Measurements from ENCODE around the gene NHLH2. TPM values are rescaled to one million over a fixed set of nuclear protein-coding genes. Genes with fewer than 3 reads are reported as not detected.

The NHLH2 gene
- total RNA-seq, 2 experiments from 2014 or later: not detected

DNA sequence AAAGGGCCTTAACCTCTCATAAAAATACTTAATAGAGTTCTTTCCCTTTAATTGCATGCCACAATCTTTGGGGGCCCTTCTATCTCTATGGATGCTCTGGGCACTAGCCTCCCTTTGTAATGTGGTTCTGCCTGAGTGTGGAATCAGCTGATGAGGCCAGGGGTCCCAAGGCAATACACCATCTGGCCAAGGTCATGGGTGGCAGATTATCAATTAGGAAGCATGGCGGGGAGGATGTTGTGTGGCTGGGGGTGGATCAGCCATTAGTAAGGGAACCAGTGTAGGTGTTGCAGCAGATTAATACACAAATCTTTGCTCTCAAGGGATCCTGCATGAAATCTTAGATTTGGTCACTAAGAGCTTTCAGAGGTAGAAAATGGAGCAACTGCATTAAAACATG is 35.3 kb downstream of the NHLH2 start:
- no peaks in the 10 kb centered on the region for H3K36me3 Mint-ChIP-seq
- no peak overlapping the region for H3K27ac Mint-ChIP-seq
- no peak overlapping the region for H3K4me3 Mint-ChIP-seq
- DNase-seq (no peak), ATAC-seq (ENCODE audit: low read depth) (no peak)
- peaks cover 17% of the 10 kb centered on the region for H3K27me3 Mint-ChIP-seq
- no peaks in the 10 kb centered on the region for H3K9me3 Mint-ChIP-seq
- no peaks in the 10 kb centered on the region for H3K4me1 Mint-ChIP-seq
- POLR2A ChIA-PET: no interaction called here

DNA sequence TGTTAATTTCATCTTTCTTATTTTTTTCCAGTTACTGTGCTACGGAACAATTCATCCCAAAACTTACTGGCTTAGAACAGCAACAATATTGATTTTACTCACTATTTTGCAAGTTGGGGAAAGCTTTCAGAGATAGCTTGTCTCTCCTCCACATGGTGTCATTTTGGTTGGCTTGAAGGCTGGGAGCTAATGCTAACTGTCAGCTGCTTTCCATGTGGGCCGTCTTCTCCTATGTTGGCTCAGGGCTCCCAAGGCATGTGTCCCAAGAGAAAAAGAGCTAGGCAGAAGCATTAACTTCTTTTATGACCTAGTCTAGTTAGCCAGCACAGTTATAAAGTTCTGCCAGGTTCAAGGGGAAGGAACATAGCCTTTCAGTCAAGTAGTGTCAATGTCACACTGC is 38.5 kb downstream of the NHLH2 start:
- DNase-seq: no peak
- H3K27me3 Mint-ChIP-seq: peaks cover 17% of the 10 kb centered on the region
- POLR2A ChIA-PET: no interaction called here

DNA sequence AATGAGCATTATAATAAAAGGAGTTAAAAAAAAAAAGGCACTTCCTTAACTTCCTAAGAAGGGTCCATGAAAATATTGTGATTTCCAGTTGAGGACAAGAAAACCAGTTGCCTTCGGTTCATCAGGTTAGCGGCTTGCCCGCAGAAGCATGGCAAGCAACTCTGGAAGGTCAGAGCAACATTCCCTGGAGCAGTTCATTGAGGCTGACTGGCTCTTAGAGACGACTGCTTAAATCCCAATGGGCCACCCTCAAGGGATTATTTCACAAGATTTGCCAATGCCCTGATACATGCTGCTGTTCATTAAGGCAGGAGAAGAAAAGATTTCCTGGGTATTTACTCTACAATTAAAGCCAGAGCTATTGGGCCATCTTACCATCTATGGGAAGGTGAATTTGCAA is 43.4 kb downstream of the NHLH2 start:
- Mint-ChIP-seq H3K4me1 (no peaks in the 10 kb centered on the region), H3K9me3 (no peaks in the 10 kb centered on the region), H3K27ac (no peak overlapping the region), H3K36me3 (no peaks in the 10 kb centered on the region), H3K4me3 (no peak overlapping the region), H3K27me3 (peaks cover 23% of the 10 kb centered on the region)
- ATAC-seq (ENCODE audit: low read depth) (no peak), DNase-seq (no peak)
- POLR2A ChIA-PET: no interaction called here

More for the DNA sequence above, 38.5 kb downstream of the NHLH2 start:
- H3K9me3 Mint-ChIP-seq: no peaks in the 10 kb centered on the region
- H3K4me3 Mint-ChIP-seq: no peak overlapping the region
- no peak for ATAC-seq (ENCODE audit: low read depth)
- no peak overlapping the region for H3K27ac Mint-ChIP-seq
- no peaks in the 10 kb centered on the region for H3K4me1 Mint-ChIP-seq
- H3K36me3 Mint-ChIP-seq: no peaks in the 10 kb centered on the region

DNA sequence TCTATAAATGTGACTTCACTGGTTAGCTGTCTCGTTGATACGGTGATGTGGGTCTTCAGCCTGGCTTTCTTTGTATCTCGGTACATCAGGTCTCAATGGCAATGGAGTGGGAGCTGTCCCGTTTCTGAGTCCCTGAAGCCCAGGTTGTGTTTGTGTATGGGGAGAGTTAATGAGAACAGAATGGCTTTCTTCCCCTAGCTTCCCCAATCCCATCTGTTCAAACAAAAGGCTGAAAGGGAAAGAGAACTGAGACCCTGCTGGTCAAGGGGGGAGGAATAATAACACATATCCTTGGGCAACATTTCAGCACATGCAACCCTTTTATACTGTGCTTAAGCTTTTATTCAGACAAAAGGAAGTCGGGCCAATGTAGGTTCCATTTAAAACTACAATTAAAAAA is 44.0 kb downstream of the NHLH2 start:
- Mint-ChIP-seq H3K4me1 (no peaks in the 10 kb centered on the region), H3K36me3 (no peaks in the 10 kb centered on the region), H3K27ac (no peak overlapping the region), H3K4me3 (no peak overlapping the region), H3K9me3 (no peaks in the 10 kb centered on the region), H3K27me3 (peaks cover 21% of the 10 kb centered on the region)
- ATAC-seq (ENCODE audit: low read depth): no peak
- DNase-seq: no peak
- POLR2A ChIA-PET: no interaction called here

DNA sequence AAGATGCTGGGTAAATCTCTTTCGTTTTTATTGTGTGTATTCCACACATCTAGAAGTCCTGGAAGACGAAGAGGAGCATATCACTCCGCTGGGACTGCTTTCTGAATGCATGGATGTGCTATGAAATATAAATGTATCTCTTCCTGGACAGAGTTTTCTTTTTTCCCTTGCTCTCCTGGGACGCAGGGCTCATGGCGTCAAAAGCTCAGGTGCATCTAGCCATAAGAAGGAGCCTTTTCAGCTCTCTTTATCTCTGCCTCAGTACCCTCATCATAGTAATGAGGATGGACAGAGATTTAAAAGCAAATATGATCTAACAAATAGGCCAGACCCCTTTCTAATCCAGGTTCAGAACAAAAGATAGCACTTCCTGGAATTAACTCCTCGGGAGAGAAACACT is 44.9 kb downstream of the NHLH2 start:
- H3K9me3 Mint-ChIP-seq: no peaks in the 10 kb centered on the region
- POLR2A ChIA-PET: no interaction called here
- H3K4me1 Mint-ChIP-seq: no peaks in the 10 kb centered on the region
- H3K27me3 Mint-ChIP-seq: peaks cover 17% of the 10 kb centered on the region
- no peak overlapping the region for H3K27ac Mint-ChIP-seq
- no peak overlapping the region for H3K4me3 Mint-ChIP-seq
- H3K36me3 Mint-ChIP-seq: no peaks in the 10 kb centered on the region
- no peak for DNase-seq
- ATAC-seq (ENCODE audit: low read depth): no peak

DNA sequence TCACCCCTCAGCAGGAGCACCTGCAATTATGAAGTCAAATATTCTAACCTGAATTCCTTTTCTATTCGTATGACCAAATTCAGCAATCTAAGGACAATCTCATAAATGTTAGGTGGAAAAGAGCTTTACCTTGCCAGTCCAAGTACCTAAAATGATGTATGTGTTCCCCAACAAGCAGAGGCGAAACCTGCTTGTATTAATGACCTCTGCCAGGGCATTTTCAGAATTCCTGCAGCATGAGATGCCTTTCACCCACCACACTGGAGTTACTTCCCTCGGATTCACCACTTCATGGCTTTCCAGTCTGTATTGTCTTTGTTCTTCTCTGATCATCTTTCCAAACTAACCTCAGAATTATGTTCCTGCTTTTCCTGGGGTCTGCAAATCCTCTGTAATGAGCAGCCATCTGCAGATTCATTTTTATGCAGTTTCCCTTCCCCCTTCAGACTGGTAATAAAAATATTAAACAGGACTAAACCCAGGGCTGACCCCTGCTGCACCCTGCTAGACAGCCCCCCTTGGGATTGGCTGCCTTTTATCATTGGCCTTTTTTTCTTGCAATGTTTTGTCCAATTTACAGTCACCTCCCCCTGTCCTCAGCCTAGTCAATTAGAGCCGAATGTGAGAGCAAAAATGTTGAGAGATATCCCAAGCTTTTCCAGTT is 45.8 kb downstream of the NHLH2 start:
- Mint-ChIP-seq H3K27ac (no peak overlapping the region), H3K4me1 (no peaks in the 10 kb centered on the region), H3K36me3 (no peaks in the 10 kb centered on the region), H3K27me3 (peaks cover 17% of the 10 kb centered on the region), H3K4me3 (no peak overlapping the region), H3K9me3 (no peaks in the 10 kb centered on the region)
- no peak for ATAC-seq (ENCODE audit: low read depth)
- DNase-seq: no peak
- POLR2A ChIA-PET: no interaction called here

DNA sequence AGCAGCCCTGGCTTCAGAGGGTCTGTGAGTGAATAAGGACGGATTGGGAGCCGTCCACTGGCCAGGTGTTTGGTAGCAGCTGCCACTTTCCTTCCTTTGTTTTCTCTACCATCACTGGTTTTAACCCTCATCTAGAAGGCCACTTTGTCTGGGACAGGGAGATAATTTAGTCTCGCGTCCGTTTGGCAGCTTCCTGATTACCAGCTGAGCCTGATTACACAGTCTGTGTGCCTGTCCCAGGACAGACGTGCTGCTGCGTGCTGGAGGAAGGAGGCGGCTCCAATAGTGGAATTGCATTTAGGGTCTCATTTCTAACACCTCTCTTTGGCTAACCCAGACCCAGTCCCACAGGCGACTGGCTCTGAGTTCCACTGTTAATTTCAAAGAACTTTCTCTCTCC is 47.8 kb downstream of the NHLH2 start:
- ATAC-seq (ENCODE audit: low read depth) (no peak), DNase-seq (no peak)
- no peak overlapping the region for H3K27ac Mint-ChIP-seq
- no peaks in the 10 kb centered on the region for H3K4me1 Mint-ChIP-seq
- H3K4me3 Mint-ChIP-seq: no peak overlapping the region
- POLR2A ChIA-PET: no interaction called here
- H3K36me3 Mint-ChIP-seq: no peaks in the 10 kb centered on the region
- H3K27me3 Mint-ChIP-seq: peaks cover 31% of the 10 kb centered on the region
- H3K9me3 Mint-ChIP-seq: no peaks in the 10 kb centered on the region

DNA sequence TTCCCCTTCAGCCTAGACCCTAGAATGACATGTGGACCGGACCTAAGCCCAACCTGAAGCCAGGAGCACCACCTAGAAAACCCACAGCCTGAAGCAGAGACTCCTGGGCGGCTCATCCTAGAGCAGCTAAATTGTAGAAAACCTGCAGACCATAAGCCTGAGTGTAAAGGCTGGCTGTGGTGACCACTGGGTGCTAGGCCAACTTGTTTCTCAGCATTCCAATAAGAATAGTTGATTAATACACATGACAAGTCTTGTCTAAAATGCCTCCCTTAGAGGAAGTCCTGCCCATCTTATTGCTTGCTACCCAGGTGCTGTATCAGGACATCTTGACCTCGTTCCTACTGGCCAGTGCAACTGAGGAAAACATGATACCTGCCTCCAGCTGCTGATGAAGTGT is 49.1 kb downstream of the NHLH2 start:
- Mint-ChIP-seq H3K9me3 (no peaks in the 10 kb centered on the region), H3K27me3 (peaks cover 36% of the 10 kb centered on the region), H3K4me1 (no peaks in the 10 kb centered on the region), H3K36me3 (no peaks in the 10 kb centered on the region), H3K27ac (no peak overlapping the region), H3K4me3 (no peak overlapping the region)
- DNase-seq: no peak
- POLR2A ChIA-PET: no interaction called here
- no peak for ATAC-seq (ENCODE audit: low read depth)

DNA sequence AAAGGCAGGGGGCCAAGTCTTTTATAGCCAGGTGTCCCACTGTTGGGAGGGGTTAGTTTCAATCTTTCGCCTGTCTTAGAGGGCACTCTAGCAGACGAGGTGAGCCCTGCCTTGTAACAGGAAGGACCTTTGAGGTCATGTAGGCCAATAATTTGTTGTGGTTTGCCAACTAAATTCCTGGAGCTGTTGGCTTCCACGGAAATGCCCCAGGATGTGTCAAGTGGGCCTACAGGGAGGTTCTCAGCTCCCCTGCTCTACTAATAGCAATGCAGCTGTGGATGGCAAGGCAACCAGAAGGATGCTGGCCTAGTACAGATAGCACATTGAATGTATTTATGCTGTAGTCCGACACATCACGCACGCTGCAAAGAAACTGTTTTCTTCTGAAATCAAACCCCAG is 50.1 kb downstream of the NHLH2 start:
- POLR2A ChIA-PET: no interaction called here
- ATAC-seq (ENCODE audit: low read depth): no peak
- no peak for DNase-seq
- H3K27ac Mint-ChIP-seq: no peak overlapping the region
- H3K27me3 Mint-ChIP-seq: peaks cover 32% of the 10 kb centered on the region
- H3K4me1 Mint-ChIP-seq: no peaks in the 10 kb centered on the region
- no peak overlapping the region for H3K4me3 Mint-ChIP-seq
- no peaks in the 10 kb centered on the region for H3K36me3 Mint-ChIP-seq
- H3K9me3 Mint-ChIP-seq: no peaks in the 10 kb centered on the region

DNA sequence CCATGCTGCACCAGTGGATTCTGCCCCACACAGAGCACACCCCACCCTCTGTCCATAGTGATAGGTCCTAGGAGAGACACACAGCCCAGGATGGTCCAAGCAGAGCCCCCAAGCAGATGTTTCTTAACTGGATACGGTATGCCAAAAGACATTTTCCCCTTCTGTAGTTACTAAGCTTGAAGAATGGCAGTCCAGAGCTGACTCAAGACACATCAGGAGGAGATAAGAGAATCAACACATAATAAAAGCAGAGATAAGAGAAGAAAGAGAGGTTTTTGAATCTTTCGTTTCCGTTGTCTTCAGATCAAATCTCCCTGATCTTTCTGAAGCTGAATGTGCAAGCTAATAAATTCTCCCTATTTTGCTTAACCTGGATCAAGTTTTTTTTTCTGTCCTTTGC is 50.6 kb downstream of the NHLH2 start:
- no peak overlapping the region for H3K27ac Mint-ChIP-seq
- no peaks in the 10 kb centered on the region for H3K9me3 Mint-ChIP-seq
- no peak for ATAC-seq (ENCODE audit: low read depth)
- no peaks in the 10 kb centered on the region for H3K4me1 Mint-ChIP-seq
- POLR2A ChIA-PET: no interaction called here
- no peak overlapping the region for H3K4me3 Mint-ChIP-seq
- no peaks in the 10 kb centered on the region for H3K36me3 Mint-ChIP-seq
- DNase-seq: no peak
- peaks cover 31% of the 10 kb centered on the region for H3K27me3 Mint-ChIP-seq

Other genes with a start within 250 kb of the NHLH2 start
- gene VANGL1, start 199.2 kb downstream of the NHLH2 start, total RNA-seq: 1 to 10 TPM; 7.6 to 8.6 TPM
- gene CASQ2, start 72.4 kb downstream of the NHLH2 start, total RNA-seq: not detected
- gene SLC22A15, start 135.4 kb upstream of the NHLH2 start, total RNA-seq: 1 to 10 TPM; 1.4 to 1.6 TPM

Measured in activated naive CD8-positive, alpha-beta T cell treated with anti-CD3 and anti-CD28 coated beads, Interleukin-2, amount 10 ng/mL, durations not matched to agents 7 days and 5 days (primary cell).